Neuronal stem cell (in vitro differentiated cells): ENCODE measurements around the gene L3MBTL4.

Experiments
- DNase-seq: peaks from one replicate; pipeline ENCODE4 v3.0.0-alpha.2; 2013; ENCODE audit warnings: low spot score
- H2AFZ ChIP-seq: one replicate; pipeline ENCODE4 v1.6.1; 2013; ENCODE audit warnings: mild to moderate bottlenecking, low read length, inconsistent platforms
- H2AK5ac ChIP-seq: 2 replicates; pipeline ENCODE4 v1.6.1; 2013; ENCODE audit warnings: low read depth, mild to moderate bottlenecking, inconsistent platforms, low read length, moderate library complexity, mixed read lengths
- H2BK120ac ChIP-seq: 2 replicates; pipeline ENCODE4 v1.6.1; 2013; ENCODE audit warnings: low read depth, mild to moderate bottlenecking, inconsistent platforms, low read length, moderate library complexity, mixed read lengths
- H2BK12ac ChIP-seq: one replicate; pipeline ENCODE4 v1.6.1; 2013; ENCODE audit warnings: low read length, inconsistent platforms
- H2BK15ac ChIP-seq: 2 replicates; pipeline ENCODE4 v1.6.1; 2013; ENCODE audit warnings: mild to moderate bottlenecking, low read length, inconsistent platforms, mixed read lengths
- H2BK5ac ChIP-seq: one replicate; pipeline ENCODE4 v1.6.1; 2013; ENCODE audit warnings: inconsistent platforms, mild to moderate bottlenecking, low read length, moderate library complexity
- H3K14ac ChIP-seq: one replicate; pipeline ENCODE4 v1.6.1; 2013; ENCODE audit warnings: low read length, inconsistent platforms
- H3K18ac ChIP-seq: 2 replicates; pipeline ENCODE4 v1.6.1; 2013; ENCODE audit warnings: low read length, inconsistent platforms
- H3K23ac ChIP-seq: 2 replicates; pipeline ENCODE4 v1.6.1; 2013; ENCODE audit warnings: low read depth, mild to moderate bottlenecking, mixed read lengths, low read length, inconsistent platforms; ENCODE audit not compliant: poor library complexity
- H3K27ac ChIP-seq: replicated peaks from 3 replicates; pipeline ENCODE4 v1.5.1; 2013; ENCODE audit warnings: low read length, inconsistent platforms
- H3K27me3 ChIP-seq, 3 experiments: 2 replicates each; pipeline ENCODE4 v1.6.1; 2013; ENCODE audit warnings: low read length in 3 of 3, mild to moderate bottlenecking in 2 of 3, inconsistent platforms in 1 of 3, low read depth in 1 of 3, mixed read lengths in 1 of 3, moderate library complexity in 1 of 3; ENCODE audit not compliant: control insufficient read depth in 3 of 3, insufficient read depth in 3 of 3
- H3K36me3 ChIP-seq, 2 donors: replicated peaks in 1 of 2; 2 replicates each; pipeline ENCODE4 v1.6.1; 2013; ENCODE audit warnings: low read length in 2 of 2; ENCODE audit not compliant: control insufficient read depth in 2 of 2, insufficient read depth in 2 of 2
- H3K4ac ChIP-seq: 2 replicates; pipeline ENCODE4 v1.6.1; 2013; ENCODE audit warnings: inconsistent platforms, mild to moderate bottlenecking, low read length, moderate library complexity
- H3K4me1 ChIP-seq, 2 donors: 1 replicate in 1 of 2; 2 replicates in 1 of 2; pipeline ENCODE4 v1.6.1; 2013; ENCODE audit warnings: low read length in 2 of 2, low read depth in 1 of 2; ENCODE audit not compliant: control insufficient read depth in 2 of 2, insufficient read depth in 1 of 2
- H3K4me2 ChIP-seq: one replicate; pipeline ENCODE4 v1.6.1; 2013; ENCODE audit warnings: mild to moderate bottlenecking, low read length, inconsistent platforms; ENCODE audit not compliant: insufficient read depth, poor library complexity, severe bottlenecking
- H3K4me3 ChIP-seq, 2 donors: 2 replicates each; pipeline ENCODE4 v1.5.1; 2013; ENCODE audit warnings: low read length in 2 of 2, mild to moderate bottlenecking in 2 of 2, inconsistent platforms in 1 of 2, moderate library complexity in 1 of 2
- H3K79me1 ChIP-seq: one replicate; pipeline ENCODE4 v1.6.1; 2013; ENCODE audit warnings: low read depth, mild to moderate bottlenecking, inconsistent platforms, low read length, moderate library complexity
- H3K9ac ChIP-seq: one replicate; pipeline ENCODE4 v1.6.1; 2013; ENCODE audit warnings: mild to moderate bottlenecking, low read depth, low read length, inconsistent platforms; ENCODE audit not compliant: poor library complexity
- H3K9me3 ChIP-seq, 2 donors: replicated peaks in 1 of 2; 2 replicates each; pipeline versions ENCODE3 to v1.6.1; 2013; ENCODE audit warnings: low read length in 2 of 2, mild to moderate bottlenecking in 2 of 2, inconsistent platforms in 1 of 2, low read depth in 1 of 2, mixed read lengths in 1 of 2, moderate library complexity in 1 of 2; ENCODE audit not compliant: control insufficient read depth in 2 of 2, insufficient read depth in 1 of 2
- H4K8ac ChIP-seq: one replicate; pipeline ENCODE4 v1.6.1; 2013; ENCODE audit warnings: low read depth, mild to moderate bottlenecking, inconsistent platforms, low read length, moderate library complexity
- H4K91ac ChIP-seq: one replicate; pipeline ENCODE4 v1.6.1; 2013; ENCODE audit warnings: low read length, low read depth, mild to moderate bottlenecking, inconsistent platforms; ENCODE audit not compliant: poor library complexity
- WGBS, 2 donors: extraction: QIAGEN DNeasy Blood & Tissue Kit; methylation state at CpG; one replicate each; pipeline ENCODE4 v1.1.7; 2013; ENCODE audit warnings: missing lambda C conversion rate in 2 of 2, mixed read lengths in 1 of 2; ENCODE audit not compliant: insufficient read length in 2 of 2, insufficient replicate concordance in 1 of 2; ENCODE audit errors: extremely low coverage in 2 of 2; 5-methylcytosine and 5-hydroxymethylcytosine counted together

The L3MBTL4 gene

DNA sequence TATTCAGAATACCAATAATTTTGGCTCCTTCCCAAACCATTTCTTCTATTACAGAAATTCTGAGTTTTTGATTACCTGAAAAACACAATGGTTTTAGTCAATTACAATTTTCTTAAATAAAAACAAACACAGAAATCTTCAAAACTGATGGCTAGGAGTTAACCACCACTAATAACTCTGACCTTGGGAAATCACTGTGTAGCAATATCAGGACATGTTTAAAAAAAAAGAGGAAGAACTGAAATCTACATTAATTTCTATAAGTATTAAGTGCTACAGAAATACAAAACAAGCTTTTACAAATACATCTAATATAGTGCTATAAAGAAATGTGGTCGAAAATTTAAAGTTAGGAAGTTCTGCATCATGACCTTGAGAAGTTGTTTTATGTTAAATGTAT is 14.9 kb downstream of the L3MBTL4 start:
- Histone ChIP-seq H4K91ac (no peak overlapping the region), H2BK15ac (no peak overlapping the region), H3K18ac (no peak overlapping the region), H3K27ac (no peak overlapping the region), H3K14ac (no peak overlapping the region), H2AFZ (no peak overlapping the region), H2BK5ac (no peak overlapping the region), H3K4me1 (no peaks in the 10 kb centered on the region), H2BK12ac (no peak overlapping the region), H3K4ac (no peak overlapping the region), H3K23ac (no peak overlapping the region), H2AK5ac (no peak overlapping the region), H3K4me3 (no peak overlapping the region), H4K8ac (no peak overlapping the region), H3K4me2 (no peak overlapping the region), H3K9ac (no peak overlapping the region), H2BK120ac (no peak overlapping the region), H3K9me3 (peaks cover 0 to 2% of the 10 kb centered on the region in 2 donors), H3K27me3 (peaks cover 0 to 3% (median 0%) of the 10 kb centered on the region in 3 experiments), H3K79me1 (no peaks in the 10 kb centered on the region), H3K36me3 (no peaks in the 10 kb centered on the region)
- WGBS, 2 donors, result no CpG with 5 or more reads among the region's 1 CpG
- DNase-seq, result no peak

DNA sequence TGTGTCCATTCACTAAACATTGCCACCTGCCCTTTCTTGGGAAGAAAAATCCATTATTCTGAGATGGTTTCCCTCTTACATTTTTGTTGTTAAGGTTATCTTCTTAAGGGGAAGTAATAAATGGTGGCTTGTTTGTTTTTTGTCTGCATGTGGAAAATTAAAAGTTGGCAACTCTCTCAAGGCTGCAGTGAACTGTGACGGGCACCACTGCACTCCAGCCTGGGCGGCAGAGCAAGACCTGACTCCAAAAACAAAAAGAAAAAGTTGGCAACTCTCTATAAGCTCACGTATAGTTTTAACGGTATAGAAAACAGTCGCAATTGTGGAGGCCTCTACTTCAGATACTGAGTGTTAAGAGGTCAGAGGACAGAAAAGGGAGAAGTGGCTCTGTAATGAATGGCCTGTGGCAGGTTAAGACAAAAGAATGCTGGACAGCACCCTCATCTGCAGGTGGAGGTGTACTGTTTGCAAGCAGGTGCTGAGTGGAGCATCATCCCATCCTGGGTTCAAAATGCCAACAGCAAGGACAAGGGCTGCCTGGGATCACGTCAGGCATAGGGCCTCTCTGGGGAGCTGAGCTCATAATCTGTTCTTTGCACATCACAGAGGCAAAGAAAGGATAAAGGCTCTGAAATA is 16.7 kb downstream of the L3MBTL4 start:
- no peak overlapping the region for H3K27ac ChIP-seq
- no peak overlapping the region for H3K23ac ChIP-seq
- H2AK5ac ChIP-seq, result no peak overlapping the region
- H3K79me1 ChIP-seq, result no peaks in the 10 kb centered on the region
- no peak overlapping the region for H3K18ac ChIP-seq
- no peak overlapping the region for H2BK5ac ChIP-seq
- H4K8ac ChIP-seq, result no peak overlapping the region
- H2BK12ac ChIP-seq, result no peak overlapping the region
- DNase-seq, result no peak
- peaks cover 0 to 3% (median 0%) of the 10 kb centered on the region in 3 experiments for H3K27me3 ChIP-seq
- H2BK120ac ChIP-seq, result no peak overlapping the region
- no peak overlapping the region for H4K91ac ChIP-seq
- H3K9me3 ChIP-seq, result peaks cover 0 to 5% of the 10 kb centered on the region in 2 donors
- no peak overlapping the region for H2BK15ac ChIP-seq
- H3K36me3 ChIP-seq, result no peaks in the 10 kb centered on the region
- H3K4ac ChIP-seq, result no peak overlapping the region
- no peaks in the 10 kb centered on the region for H3K4me1 ChIP-seq
- WGBS, 2 donors, result no CpG with 5 or more reads among the region's 6 CpGs
- no peak overlapping the region for H3K4me3 ChIP-seq
- H3K14ac ChIP-seq, result no peak overlapping the region
- H3K9ac ChIP-seq, result no peak overlapping the region
- H2AFZ ChIP-seq, result no peak overlapping the region
- H3K4me2 ChIP-seq, result no peak overlapping the region

DNA sequence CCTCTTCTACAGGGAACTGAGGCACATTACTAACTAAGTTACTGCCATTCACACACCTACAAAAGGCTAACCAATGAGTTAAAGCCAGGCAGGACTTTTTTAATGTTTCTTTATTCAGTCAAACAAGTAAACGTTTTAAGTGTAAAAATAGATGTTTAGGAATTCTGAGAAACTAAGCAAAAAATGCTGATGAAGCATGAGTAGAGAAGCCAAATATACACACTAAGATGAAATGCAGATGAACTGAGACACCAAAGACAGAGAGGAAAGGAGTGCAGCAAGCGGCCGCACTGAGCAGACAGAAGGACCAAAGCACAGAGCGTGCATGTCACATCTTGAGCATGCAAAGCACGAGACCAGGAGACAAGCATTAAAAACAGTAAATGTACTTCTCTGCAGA is 17.9 kb downstream of the L3MBTL4 start:
- DNase-seq, result no peak
- H3K36me3 ChIP-seq, result no peaks in the 10 kb centered on the region
- no peak overlapping the region for H3K27ac ChIP-seq
- no peak overlapping the region for H3K18ac ChIP-seq
- no peak overlapping the region for H3K4me2 ChIP-seq
- H2AFZ ChIP-seq, result no peak overlapping the region
- no CpG with 5 or more reads among the region's 5 CpGs for WGBS, 2 donors
- no peaks in the 10 kb centered on the region for H3K4me1 ChIP-seq
- no peak overlapping the region for H3K9ac ChIP-seq
- no peak overlapping the region for H3K4ac ChIP-seq
- H3K79me1 ChIP-seq, result no peaks in the 10 kb centered on the region
- H3K27me3 ChIP-seq, result peaks cover 0 to 3% (median 0%) of the 10 kb centered on the region in 3 experiments
- H2BK5ac ChIP-seq, result no peak overlapping the region
- no peak overlapping the region for H3K4me3 ChIP-seq
- no peak overlapping the region for H2BK120ac ChIP-seq
- peaks cover 0 to 5% of the 10 kb centered on the region in 2 donors for H3K9me3 ChIP-seq
- no peak overlapping the region for H2AK5ac ChIP-seq
- H4K91ac ChIP-seq, result no peak overlapping the region
- no peak overlapping the region for H3K14ac ChIP-seq
- H2BK12ac ChIP-seq, result no peak overlapping the region
- H4K8ac ChIP-seq, result no peak overlapping the region
- H3K23ac ChIP-seq, result no peak overlapping the region
- H2BK15ac ChIP-seq, result no peak overlapping the region

DNA sequence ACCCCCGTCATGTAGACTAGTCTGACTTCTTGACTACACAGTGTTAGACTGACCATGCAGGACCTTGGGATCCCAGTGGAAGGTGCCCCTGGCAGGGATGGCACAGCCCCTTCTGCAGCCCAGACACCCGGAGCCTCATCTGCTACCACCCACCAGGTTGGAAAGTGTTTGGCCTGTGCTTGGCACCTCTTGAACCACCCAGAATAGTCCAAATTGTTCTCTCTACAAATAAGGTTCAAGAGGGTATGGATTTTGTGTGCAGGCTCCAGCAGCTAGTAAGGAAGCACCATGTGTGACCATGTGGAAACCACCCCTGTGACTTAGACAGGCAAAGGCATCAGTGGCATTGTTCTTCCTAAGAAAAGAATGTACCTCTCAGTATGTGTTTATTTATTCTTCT is 18.4 kb downstream of the L3MBTL4 start:
- Histone ChIP-seq H2BK120ac (no peak overlapping the region), H4K91ac (no peak overlapping the region), H3K9me3 (peaks cover 0 to 5% of the 10 kb centered on the region in 2 donors), H2BK15ac (no peak overlapping the region), H3K79me1 (no peaks in the 10 kb centered on the region), H2BK12ac (no peak overlapping the region), H2AFZ (no peak overlapping the region), H3K23ac (no peak overlapping the region), H2BK5ac (no peak overlapping the region), H3K4me1 (no peaks in the 10 kb centered on the region), H3K4ac (no peak overlapping the region), H3K36me3 (no peaks in the 10 kb centered on the region), H3K27ac (no peak overlapping the region), H3K4me2 (no peak overlapping the region), H3K14ac (no peak overlapping the region), H2AK5ac (no peak overlapping the region), H4K8ac (no peak overlapping the region), H3K18ac (no peak overlapping the region), H3K4me3 (no peak overlapping the region), H3K27me3 (no peaks in the 10 kb centered on the region), H3K9ac (no peak overlapping the region)
- WGBS, 2 donors, result no CpG with 5 or more reads among the region's 2 CpGs
- DNase-seq, result no peak
